NCI-H345 (cell line): Measurements from ENCODE around the gene STOX2.

Experiments
- DNase-seq: peaks from one replicate; lab custom pipeline; 2025; lab: John Stamatoyannopoulos, UW

STOX2 gene

GRCh38 chr4:183986971-183987946 lies 82.2 kb downstream of the STOX2 start:
- no peak for DNase-seq

GRCh38 chr4:183987987-183988392 lies 82.9 kb downstream of the STOX2 start:
- no peak for DNase-seq

GRCh38 chr4:183988874-183989273 lies 83.8 kb downstream of the STOX2 start:
- DNase-seq: no peak

GRCh38 chr4:183989461-183989860 lies 84.4 kb downstream of the STOX2 start:
- DNase-seq: no peak

- DNase-seq: no peak
Observed at GRCh38 chr4:183989931-183990330, 84.8 kb downstream of the STOX2 start.

- DNase-seq: no peak
Observed at GRCh38 chr4:183993676-183994075, 88.6 kb downstream of the STOX2 start.

- no peak for DNase-seq
Observed at GRCh38 chr4:183995570-183995969, 90.5 kb downstream of the STOX2 start.

- DNase-seq: no peak
Observed at GRCh38 chr4:183996868-183997267, 91.8 kb downstream of the STOX2 start.

- no peak for DNase-seq
Observed at GRCh38 chr4:183999435-183999834, 94.3 kb downstream of the STOX2 start.

- DNase-seq: no peak
Observed at GRCh38 chr4:184000457-184001396, 95.6 kb downstream of the STOX2 start.

GRCh38 chr4:184003433-184003832 lies 98.3 kb downstream of the STOX2 start:
- DNase-seq: no peak

- no peak for DNase-seq
Observed at GRCh38 chr4:184007891-184008290, 102.8 kb downstream of the STOX2 start.

GRCh38 chr4:184010696-184011095 lies 105.6 kb downstream of the STOX2 start:
- no peak for DNase-seq

GRCh38 chr4:184011826-184012380 lies 106.8 kb downstream of the STOX2 start:
- no peak for DNase-seq

GRCh38 chr4:184012937-184013336 lies 107.8 kb downstream of the STOX2 start:
- no peak for DNase-seq

GRCh38 chr4:184014301-184014700 lies 109.2 kb downstream of the STOX2 start:
- no peak for DNase-seq

GRCh38 chr4:184016759-184017668 lies 111.9 kb downstream of the STOX2 start:
- DNase-seq: no peak

- DNase-seq: no peak
Observed at GRCh38 chr4:184019076-184019475, 114.0 kb downstream of the STOX2 start.

- no peak for DNase-seq
Observed at GRCh38 chr4:184019667-184020623, 114.8 kb downstream of the STOX2 start.

- DNase-seq: no peak
Observed at GRCh38 chr4:184021389-184021788, 116.3 kb downstream of the STOX2 start.
